ENCODE results near the gene IFITM10. TPM values are rescaled to one million over a fixed set of nuclear protein-coding genes. Genes with fewer than 3 reads are reported as not detected.
"Not testable (repeated sequence)": the region's sequence is repeated elsewhere in the genome, so short reads cannot be mapped to it uniquely, and the experiment has no call there.

The IFITM10 gene
- total and polyA plus RNA-seq, 7 experiments from 2014 or later, result 1.4 to 16.0 (median 2.1) TPM; not detected in 2

DNA sequence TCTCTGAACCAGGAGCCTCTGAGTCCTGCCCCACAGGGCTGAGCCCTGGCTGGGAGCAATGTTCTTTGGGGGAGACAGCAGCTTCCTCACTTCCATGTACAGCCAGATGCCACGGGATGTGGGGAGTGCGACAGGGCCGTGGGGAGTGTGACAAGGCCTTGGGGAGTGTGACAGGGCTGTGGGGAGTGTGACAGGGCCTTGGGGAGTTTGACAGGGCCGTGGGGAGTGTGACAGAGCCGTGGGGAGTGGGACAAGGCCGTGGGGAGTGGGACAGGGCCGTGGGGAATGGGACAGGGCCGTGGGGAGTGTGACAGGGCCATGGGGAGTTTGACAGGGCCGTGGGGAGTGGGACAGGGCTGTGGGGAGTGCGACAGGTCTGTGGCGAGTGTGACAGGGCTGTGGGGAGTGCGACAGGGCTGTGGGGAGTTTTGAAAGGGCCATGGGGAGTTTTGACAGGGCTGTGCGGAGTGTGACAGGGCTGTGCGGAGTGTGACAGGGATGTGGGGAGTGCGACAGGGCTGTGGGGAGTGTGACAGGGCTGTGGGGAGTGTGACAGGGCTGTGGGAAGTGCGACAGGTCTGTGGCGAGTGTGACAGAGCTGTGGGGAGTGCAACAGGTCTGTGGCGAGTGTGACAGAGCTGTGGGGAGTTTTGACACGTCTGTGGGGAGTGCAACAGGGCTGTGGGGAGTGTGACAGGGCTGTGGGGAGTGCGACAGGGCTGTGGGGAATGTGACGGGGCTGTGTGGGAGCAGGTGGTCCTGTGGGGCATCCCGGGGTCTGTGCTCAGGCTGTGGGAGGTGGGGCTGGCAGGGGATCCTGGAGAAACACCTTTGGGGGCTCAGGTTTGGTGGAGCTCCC lies 60.0 kb downstream of the IFITM10 start:
- Histone ChIP-seq H3K4me1 (ENCODE audit: control insufficient read depth in 2 of 2, insufficient read depth in 2 of 2, low read length in 2 of 2) (peaks cover 6 to 10% of the 10 kb centered on the region in 2 donors), H3K9me3 (ENCODE audit: control insufficient read depth in 2 of 3, low read length in 3 of 3) (no peaks in the 10 kb centered on the region), H3K27me3 (ENCODE audit: control insufficient read depth in 2 of 2, insufficient read depth in 2 of 2, low read length in 2 of 2) (no peaks in the 10 kb centered on the region), H3K4me3 (ENCODE audit: low read length) (no peak overlapping the region), H3K36me3 (ENCODE audit: control insufficient read depth in 2 of 3, insufficient read depth in 3 of 3, low read length in 3 of 3) (no peaks in the 10 kb centered on the region), H3K27ac (ENCODE audit: low read depth, low read length) (no peak overlapping the region)
- no peak overlapping the region for H3K27ac Mint-ChIP-seq
- no peaks in the 10 kb centered on the region for H3K9me3 Mint-ChIP-seq
- ChIA-PET CTCF (interaction anchor here (4.2 to 5.8 kb wide), 3 partner anchors 38 to 310 kb away, joined by 46 to 229 read pairs (median 58); partner anchors contain the start of gene SYT8), POLR2A (no interaction called here)
- H3K36me3 Mint-ChIP-seq, result no peaks in the 10 kb centered on the region
- H3K4me3 Mint-ChIP-seq, result no peak overlapping the region
- H3K4me1 Mint-ChIP-seq, result peaks cover 0 to 15% (median 8%) of the 10 kb centered on the region in 7 donors
- intact Hi-C loops (cut with micrococcal nuclease), result loop anchor here (5.0 kb wide), 2 partner anchors 38 to 67 kb away; no protein-coding TSS in a partner anchor
- peaks cover 14 to 28% (median 18%) of the 10 kb centered on the region in 5 donors for H3K27me3 Mint-ChIP-seq
- ATAC-seq, result no peak
- no peak for DNase-seq

DNA sequence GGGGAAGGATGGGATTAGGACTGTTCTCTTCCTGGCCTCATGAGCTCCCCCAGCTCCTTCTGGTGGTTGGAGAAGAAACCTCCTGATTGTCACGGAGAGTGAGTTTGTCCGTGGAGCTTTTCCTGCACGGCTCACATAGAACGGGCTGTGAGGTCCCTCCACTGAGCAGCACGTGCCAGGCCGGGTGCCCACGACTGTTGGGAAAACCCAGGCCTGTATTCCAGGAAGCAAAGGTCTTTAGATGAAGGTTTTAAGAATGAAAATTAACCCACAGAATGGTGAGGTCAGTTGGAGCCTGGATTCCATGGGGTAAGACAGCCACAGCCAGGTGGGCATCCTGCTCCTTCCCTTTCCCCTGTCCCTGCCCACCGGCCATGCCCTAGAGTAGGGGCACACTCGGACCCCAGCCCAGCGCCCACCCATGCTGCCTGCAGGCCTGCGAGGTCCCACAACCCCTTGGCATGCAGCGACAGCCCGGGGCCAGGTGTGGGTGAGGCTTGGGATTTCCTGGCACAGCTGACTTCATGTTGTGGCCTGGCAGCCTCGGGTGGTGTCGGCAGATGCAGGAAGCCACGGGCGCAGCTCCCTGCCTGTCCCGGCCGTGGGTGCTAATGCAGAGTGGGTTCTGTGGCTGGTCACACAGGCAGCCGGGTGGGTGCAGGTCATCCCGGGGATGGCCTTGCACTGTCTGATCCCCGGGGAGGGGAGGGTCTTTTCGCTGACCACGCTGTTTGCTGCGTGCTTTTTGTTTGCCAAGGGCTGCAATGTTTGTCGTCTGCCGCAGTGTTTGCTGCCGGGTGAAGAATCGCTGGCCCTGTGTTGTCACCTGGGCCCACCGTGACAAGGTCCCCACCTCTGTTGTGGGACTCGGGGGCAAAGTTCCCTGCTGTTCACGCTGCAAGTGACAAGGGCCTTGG lies 60.9 kb downstream of the IFITM10 start:
- H3K4me1 Mint-ChIP-seq, result peaks cover 0 to 15% (median 8%) of the 10 kb centered on the region in 7 donors
- CTCF ChIA-PET; H3K4me3 Mint-ChIP-seq; H3K27ac ChIP-seq (ENCODE audit: low read depth, low read length); H3K27me3 ChIP-seq (ENCODE audit: control insufficient read depth in 2 of 2, insufficient read depth in 2 of 2, low read length in 2 of 2); POLR2A ChIA-PET; DNase-seq; H3K27ac Mint-ChIP-seq; H3K36me3 Mint-ChIP-seq; H3K9me3 Mint-ChIP-seq; ATAC-seq; H3K36me3 ChIP-seq (ENCODE audit: control insufficient read depth in 2 of 3, insufficient read depth in 3 of 3, low read length in 3 of 3); H3K9me3 ChIP-seq (ENCODE audit: control insufficient read depth in 2 of 3, low read length in 3 of 3); H3K4me3 ChIP-seq (ENCODE audit: low read length): not testable (repeated sequence)
- H3K27me3 Mint-ChIP-seq, result peaks cover 14 to 28% (median 18%) of the 10 kb centered on the region in 5 donors
- H3K4me1 ChIP-seq (ENCODE audit: control insufficient read depth in 2 of 2, insufficient read depth in 2 of 2, low read length in 2 of 2), result peaks cover 6 to 10% of the 10 kb centered on the region in 2 donors
- intact Hi-C loops (cut with micrococcal nuclease), result loop anchor here (5.0 kb wide), 2 partner anchors 37 to 68 kb away; no protein-coding TSS in a partner anchor

DNA sequence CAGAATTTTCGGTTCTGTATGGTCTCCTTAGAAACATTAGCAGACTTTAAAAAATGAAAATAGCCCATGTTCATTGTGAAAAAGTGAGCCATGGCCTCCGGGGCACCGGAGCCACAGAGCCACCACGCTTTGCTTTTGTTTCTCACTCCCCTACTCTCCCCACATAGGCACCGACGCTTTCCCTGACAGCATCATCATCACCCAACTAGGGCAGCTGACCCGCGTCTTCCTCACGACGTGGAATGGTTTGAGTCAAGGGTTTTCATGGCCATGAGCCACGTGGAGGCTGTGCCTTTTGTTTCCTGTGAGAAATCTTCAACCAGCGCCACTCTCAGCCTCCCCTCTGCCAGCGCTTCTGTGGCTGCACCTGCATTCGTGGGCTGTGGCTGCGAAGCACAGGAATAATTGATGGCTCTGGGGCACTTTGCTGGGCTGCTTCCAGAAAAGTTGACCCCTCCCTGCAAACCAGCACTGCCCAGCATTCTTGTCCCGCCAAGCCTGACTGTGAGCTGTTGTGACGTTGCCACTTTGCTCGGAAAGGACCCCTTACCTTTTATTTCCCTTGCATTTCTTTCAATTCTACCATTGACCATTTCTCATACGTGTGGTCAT lies 62.0 kb downstream of the IFITM10 start:
- Mint-ChIP-seq H3K27me3 (peaks cover 12 to 28% (median 18%) of the 10 kb centered on the region in 5 donors), H3K4me1 (peaks cover 0 to 12% (median 4%) of the 10 kb centered on the region in 7 donors)
- H3K4me1 ChIP-seq (ENCODE audit: control insufficient read depth in 2 of 2, insufficient read depth in 2 of 2, low read length in 2 of 2); H3K27me3 ChIP-seq (ENCODE audit: control insufficient read depth in 2 of 2, insufficient read depth in 2 of 2, low read length in 2 of 2); H3K36me3 ChIP-seq (ENCODE audit: control insufficient read depth in 2 of 3, insufficient read depth in 3 of 3, low read length in 3 of 3); H3K9me3 ChIP-seq (ENCODE audit: control insufficient read depth in 2 of 3, low read length in 3 of 3); H3K36me3 Mint-ChIP-seq; POLR2A ChIA-PET; intact Hi-C loops (cut with micrococcal nuclease); H3K4me3 Mint-ChIP-seq; H3K4me3 ChIP-seq (ENCODE audit: low read length); H3K9me3 Mint-ChIP-seq; H3K27ac ChIP-seq (ENCODE audit: low read depth, low read length); DNase-seq; CTCF ChIA-PET; H3K27ac Mint-ChIP-seq: not testable (repeated sequence)
- peak; percentile 17 for ATAC-seq

DNA sequence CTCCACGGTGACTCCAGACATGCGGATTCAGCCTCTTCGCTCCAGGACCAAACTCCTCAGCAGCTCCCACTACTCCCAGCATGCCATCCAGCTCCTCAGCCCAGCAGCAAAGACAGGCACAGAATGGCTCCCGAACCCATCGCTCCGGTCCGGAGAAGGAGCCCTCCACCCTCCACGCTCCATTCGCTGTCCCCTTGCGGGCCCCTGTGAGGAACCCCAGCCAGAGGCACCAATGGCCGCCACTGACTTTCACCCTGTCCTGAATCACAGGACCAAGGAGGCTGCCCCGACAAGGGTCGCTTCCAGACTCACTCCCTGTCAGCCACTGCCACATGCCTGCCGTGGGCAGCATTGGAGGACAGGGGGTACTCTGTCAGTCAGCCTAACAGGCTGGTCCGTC lies 64.2 kb downstream of the IFITM10 start:
- H3K36me3 ChIP-seq (ENCODE audit: control insufficient read depth in 2 of 3, insufficient read depth in 3 of 3, low read length in 3 of 3); H3K4me3 Mint-ChIP-seq; H3K4me3 ChIP-seq (ENCODE audit: low read length); H3K27me3 ChIP-seq (ENCODE audit: control insufficient read depth in 2 of 2, insufficient read depth in 2 of 2, low read length in 2 of 2); H3K9me3 Mint-ChIP-seq; H3K9me3 ChIP-seq (ENCODE audit: control insufficient read depth in 2 of 3, low read length in 3 of 3); CTCF ChIA-PET; H3K27ac Mint-ChIP-seq; H3K4me1 Mint-ChIP-seq; H3K36me3 Mint-ChIP-seq; intact Hi-C loops (cut with micrococcal nuclease); H3K4me1 ChIP-seq (ENCODE audit: control insufficient read depth in 2 of 2, insufficient read depth in 2 of 2, low read length in 2 of 2); DNase-seq; H3K27ac ChIP-seq (ENCODE audit: low read depth, low read length); ATAC-seq; POLR2A ChIA-PET: not testable (repeated sequence)
- peaks cover 12 to 26% (median 13%) of the 10 kb centered on the region in 5 donors for H3K27me3 Mint-ChIP-seq

DNA sequence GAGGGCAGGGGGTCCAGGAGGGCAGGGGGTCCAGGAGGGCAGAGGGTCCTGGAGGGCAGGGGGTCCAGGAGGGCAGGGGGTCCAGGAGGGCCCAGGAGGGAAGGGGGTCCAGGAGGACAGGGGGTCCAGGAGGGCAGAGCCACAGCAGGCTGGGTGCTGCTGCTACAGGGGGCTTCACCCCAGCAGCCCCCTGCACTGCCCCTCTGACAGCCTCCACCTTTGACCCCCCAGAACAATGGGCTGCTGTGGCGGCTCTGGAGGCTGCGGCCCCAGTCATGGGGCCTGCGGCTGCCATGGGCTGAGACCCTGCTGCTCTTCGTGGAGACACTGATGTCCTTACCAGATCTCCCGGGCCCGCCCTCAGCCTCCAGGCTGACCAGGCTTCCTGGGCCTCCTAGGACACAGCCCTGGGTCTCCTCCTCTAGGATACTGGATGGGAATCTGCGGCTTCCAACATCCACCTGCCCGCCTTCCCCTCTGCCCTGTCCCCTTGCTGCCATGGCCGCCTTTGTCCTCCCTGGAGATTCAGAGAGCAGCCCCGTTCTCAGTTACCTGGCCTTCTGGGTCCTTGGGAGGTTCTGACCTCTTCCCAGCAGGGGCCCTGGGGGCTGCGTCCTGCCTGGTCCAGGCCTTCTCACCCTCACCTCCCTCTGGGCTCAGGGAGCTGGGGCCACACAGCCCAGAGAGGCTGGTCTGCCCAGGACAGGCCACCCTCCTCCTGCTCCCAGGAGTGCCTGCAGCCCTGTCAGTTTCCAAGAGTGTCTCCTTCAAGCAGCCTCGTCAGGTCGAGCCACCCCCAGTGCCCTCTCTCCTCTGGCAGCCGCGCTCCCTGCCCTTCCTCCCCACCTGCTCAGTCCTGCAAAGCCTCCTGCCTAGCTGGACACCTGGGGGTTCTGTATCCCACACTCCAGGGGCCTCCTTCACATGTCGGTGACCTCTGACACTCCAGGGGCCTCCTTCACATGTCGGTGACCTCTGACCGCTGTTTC lies 65.2 kb downstream of the IFITM10 start:
- H3K9me3 Mint-ChIP-seq; H3K4me3 ChIP-seq (ENCODE audit: low read length); H3K36me3 Mint-ChIP-seq; H3K27ac ChIP-seq (ENCODE audit: low read depth, low read length); H3K36me3 ChIP-seq (ENCODE audit: control insufficient read depth in 2 of 3, insufficient read depth in 3 of 3, low read length in 3 of 3); POLR2A ChIA-PET; H3K27me3 ChIP-seq (ENCODE audit: control insufficient read depth in 2 of 2, insufficient read depth in 2 of 2, low read length in 2 of 2); intact Hi-C loops (cut with micrococcal nuclease); H3K4me3 Mint-ChIP-seq; H3K4me1 ChIP-seq (ENCODE audit: control insufficient read depth in 2 of 2, insufficient read depth in 2 of 2, low read length in 2 of 2); DNase-seq; H3K27ac Mint-ChIP-seq; H3K4me1 Mint-ChIP-seq; CTCF ChIA-PET; H3K9me3 ChIP-seq (ENCODE audit: control insufficient read depth in 2 of 3, low read length in 3 of 3): not testable (repeated sequence)
- peak; percentile 27 for ATAC-seq
- H3K27me3 Mint-ChIP-seq, result peaks cover 5 to 25% (median 12%) of the 10 kb centered on the region in 5 donors

All from naive thymus-derived CD4-positive, alpha-beta T cell (primary cell).